Renal pelvis (tissue), 12 donors: Measurements from ENCODE around the gene TEF. TPM values are rescaled to one million over a fixed set of nuclear protein-coding genes. Genes with fewer than 3 reads are reported as not detected.

Experiments used
- DNase-seq: peaks from one replicate; pipeline ENCODE4 v3.0.0-alpha.2; 2013
- long read RNA-seq, 16 experiments: transcript quantifications; one replicate each; lab custom pipeline, GENCODE V29; 2026
- polyA plus RNA-seq, 3 donors: library from polyadenylated mRNA; unstranded; fragments of 120-200 nt; gene quantifications; one replicate each; pipeline ENCODE4 v1.2.1, GENCODE V29; 2013; ENCODE audit not compliant: insufficient read length in 3 of 3

Gene TEF
- 10 to 100 TPM; 14.4 to 18.5 (median 17.8) TPM for polyA plus RNA-seq
- long read RNA-seq, donor 1, full-length matches to known transcripts: 7 of 109 reads
- long read RNA-seq, donor 1, partial matches to known transcripts: 35 of 109 reads
- long read RNA-seq, donor 1, other reads (novel, unspliced or antisense): 67 of 109 reads
- long read RNA-seq, donor 2, full-length matches to known transcripts: 4 of 4 reads
- long read RNA-seq, donor 2, partial matches to known transcripts: 0 of 4 reads
- long read RNA-seq, donor 2, other reads (novel, unspliced or antisense): 0 of 4 reads
- long read RNA-seq, donor 3, full-length matches to known transcripts: 3 of 22 reads
- long read RNA-seq, donor 3, partial matches to known transcripts: 0 of 22 reads
- long read RNA-seq, donor 3, other reads (novel, unspliced or antisense): 19 of 22 reads
- long read RNA-seq, donor 4, full-length matches to known transcripts: 3 of 3 reads
- long read RNA-seq, donor 4, partial matches to known transcripts: 0 of 3 reads
- long read RNA-seq, donor 4, other reads (novel, unspliced or antisense): 0 of 3 reads
- long read RNA-seq, donor 5, full-length matches to known transcripts: 3 of 3 reads
- long read RNA-seq, donor 5, partial matches to known transcripts: 0 of 3 reads
- long read RNA-seq, donor 5, other reads (novel, unspliced or antisense): 0 of 3 reads
- long read RNA-seq, donor 6, full-length matches to known transcripts: 3 of 3 reads
- long read RNA-seq, donor 6, partial matches to known transcripts: 0 of 3 reads
- long read RNA-seq, donor 6, other reads (novel, unspliced or antisense): 0 of 3 reads
- long read RNA-seq, donor 7, full-length matches to known transcripts: 4 of 10 reads
- long read RNA-seq, donor 7, partial matches to known transcripts: 6 of 10 reads
- long read RNA-seq, donor 7, other reads (novel, unspliced or antisense): 0 of 10 reads
- long read RNA-seq, donor 8, full-length matches to known transcripts: 2 of 2 reads
- long read RNA-seq, donor 8, partial matches to known transcripts: 0 of 2 reads
- long read RNA-seq, donor 8, other reads (novel, unspliced or antisense): 0 of 2 reads
- long read RNA-seq, donor 9, full-length matches to known transcripts: 9 of 15 reads
- long read RNA-seq, donor 9, partial matches to known transcripts: 6 of 15 reads
- long read RNA-seq, donor 9, other reads (novel, unspliced or antisense): 0 of 15 reads
- long read RNA-seq, donor 10, full-length matches to known transcripts: 5 of 10 reads
- long read RNA-seq, donor 10, partial matches to known transcripts: 5 of 10 reads
- long read RNA-seq, donor 10, other reads (novel, unspliced or antisense): 0 of 10 reads
- long read RNA-seq, donor 11, full-length matches to known transcripts: 2 of 2 reads
- long read RNA-seq, donor 11, partial matches to known transcripts: 0 of 2 reads
- long read RNA-seq, donor 11, other reads (novel, unspliced or antisense): 0 of 2 reads
- long read RNA-seq, donor 12, full-length matches to known transcripts: 11 of 11 reads
- long read RNA-seq, donor 12, partial matches to known transcripts: 0 of 11 reads
- long read RNA-seq, donor 12, other reads (novel, unspliced or antisense): 0 of 11 reads
- long read RNA-seq, donor 13, full-length matches to known transcripts: 1 of 1 reads
- long read RNA-seq, donor 13, partial matches to known transcripts: 0 of 1 reads
- long read RNA-seq, donor 13, other reads (novel, unspliced or antisense): 0 of 1 reads
- long read RNA-seq, donor 14, full-length matches to known transcripts: 10 of 18 reads
- long read RNA-seq, donor 14, partial matches to known transcripts: 8 of 18 reads
- long read RNA-seq, donor 14, other reads (novel, unspliced or antisense): 0 of 18 reads
- long read RNA-seq, donor 15, full-length matches to known transcripts: 3 of 8 reads
- long read RNA-seq, donor 15, partial matches to known transcripts: 5 of 8 reads
- long read RNA-seq, donor 15, other reads (novel, unspliced or antisense): 0 of 8 reads
- long read RNA-seq, donor 16, full-length matches to known transcripts: 6 of 6 reads
- long read RNA-seq, donor 16, partial matches to known transcripts: 0 of 6 reads
- long read RNA-seq, donor 16, other reads (novel, unspliced or antisense): 0 of 6 reads

GRCh38 chr22:41381329-41382097, at the start of gene TEF:
Gene TEF (plus strand): TSS chr22:41381942. CDS start chr22:41382045, 103 bp downstream.
- DNase-seq: peak; percentile 99

- DNase-seq: no peak
These were observed 49.4 kb upstream of the TEF start for GRCh38 chr22:41332217-41332939.

GRCh38 chr22:41333806-41334205, 47.9 kb upstream of the TEF start:
- no peak for DNase-seq

- no peak for DNase-seq
These were observed 47.5 kb upstream of the TEF start for GRCh38 chr22:41334215-41334614.

GRCh38 chr22:41334951-41335635, 46.6 kb upstream of the TEF start:
- DNase-seq: no peak

- DNase-seq: no peak
These were observed 43.0 kb upstream of the TEF start for GRCh38 chr22:41338614-41339212.

- no peak for DNase-seq
These were observed 41.9 kb upstream of the TEF start for GRCh38 chr22:41339823-41340222.

- no peak for DNase-seq
These were observed 41.4 kb upstream of the TEF start for GRCh38 chr22:41340357-41340756.

- DNase-seq: no peak
These were observed 40.7 kb upstream of the TEF start for GRCh38 chr22:41341012-41341411.

GRCh38 chr22:41341990-41342389, 39.8 kb upstream of the TEF start:
- no peak for DNase-seq

GRCh38 chr22:41343300-41343699, 38.4 kb upstream of the TEF start:
- DNase-seq: no peak

GRCh38 chr22:41343717-41344116, 38.0 kb upstream of the TEF start:
- no peak for DNase-seq

GRCh38 chr22:41344189-41344788, 37.5 kb upstream of the TEF start:
- DNase-seq: no peak

GRCh38 chr22:41345807-41346335, 35.9 kb upstream of the TEF start:
- no peak for DNase-seq

GRCh38 chr22:41347066-41347859, 34.5 kb upstream of the TEF start:
- no peak for DNase-seq

GRCh38 chr22:41348964-41349484, 32.7 kb upstream of the TEF start:
- DNase-seq: no peak
